ENCODE results near the gene CCL5. TPM values are rescaled to one million over a fixed set of nuclear protein-coding genes. Genes with fewer than 3 reads are reported as not detected.

Gene CCL5
- total and polyA plus RNA-seq, 2 experiments from 2014 or later: not detected

DNA sequence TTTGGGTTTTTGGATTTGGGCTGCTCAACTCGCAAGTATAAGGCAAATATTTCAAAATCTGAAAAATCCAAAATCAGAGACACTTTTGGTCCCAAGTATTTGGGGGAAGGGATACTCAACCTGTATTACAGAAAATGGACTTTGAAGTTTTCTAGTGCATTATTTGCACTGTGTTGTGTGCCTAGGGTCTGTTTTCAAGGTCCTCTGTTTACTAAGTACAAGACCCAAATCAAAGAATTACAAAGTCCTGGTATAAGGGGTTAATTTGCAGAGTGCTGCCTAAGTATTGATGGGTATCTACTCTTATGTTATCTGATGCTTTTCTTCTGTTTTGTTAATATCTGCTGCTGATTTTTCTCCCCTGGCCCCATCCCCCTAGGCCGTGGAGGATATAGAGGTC, 36.5 kb downstream of the CCL5 start (continued):
- TF ChIP-seq ZNF462 (CRISPR knock-in tag; IDR thresholded peaks at IDR 0.05) (no peak), ZNF114 (CRISPR knock-in tag; IDR thresholded peaks at IDR 0.05) (no peak), NANOG (IDR thresholded peaks at IDR 0.05; ENCODE audit: borderline replicate concordance) (no peak), ZNF331 (CRISPR knock-in tag; IDR thresholded peaks at IDR 0.05; ENCODE audit: low read depth) (no peak), CREB1 (CRISPR knock-in tag; IDR thresholded peaks at IDR 0.05; ENCODE audit: low read depth) (no peak), POLR2AphosphoS5 (IDR thresholded peaks at IDR 0.05; ENCODE audit: low read depth) (no peak)

- Mint-ChIP-seq H3K27ac (no peak overlapping the region; the same call in 1 of the 2 replicates), H3K9me3 (no peaks in the 10 kb centered on the region)
- no peak for DNase-seq (ENCODE audit: low spot score)
- TF ChIP-seq JUNB (IDR thresholded peaks at IDR 0.05; ENCODE audit: unreplicated experiment): no peak
- TF ChIP-seq, protein P1, sequence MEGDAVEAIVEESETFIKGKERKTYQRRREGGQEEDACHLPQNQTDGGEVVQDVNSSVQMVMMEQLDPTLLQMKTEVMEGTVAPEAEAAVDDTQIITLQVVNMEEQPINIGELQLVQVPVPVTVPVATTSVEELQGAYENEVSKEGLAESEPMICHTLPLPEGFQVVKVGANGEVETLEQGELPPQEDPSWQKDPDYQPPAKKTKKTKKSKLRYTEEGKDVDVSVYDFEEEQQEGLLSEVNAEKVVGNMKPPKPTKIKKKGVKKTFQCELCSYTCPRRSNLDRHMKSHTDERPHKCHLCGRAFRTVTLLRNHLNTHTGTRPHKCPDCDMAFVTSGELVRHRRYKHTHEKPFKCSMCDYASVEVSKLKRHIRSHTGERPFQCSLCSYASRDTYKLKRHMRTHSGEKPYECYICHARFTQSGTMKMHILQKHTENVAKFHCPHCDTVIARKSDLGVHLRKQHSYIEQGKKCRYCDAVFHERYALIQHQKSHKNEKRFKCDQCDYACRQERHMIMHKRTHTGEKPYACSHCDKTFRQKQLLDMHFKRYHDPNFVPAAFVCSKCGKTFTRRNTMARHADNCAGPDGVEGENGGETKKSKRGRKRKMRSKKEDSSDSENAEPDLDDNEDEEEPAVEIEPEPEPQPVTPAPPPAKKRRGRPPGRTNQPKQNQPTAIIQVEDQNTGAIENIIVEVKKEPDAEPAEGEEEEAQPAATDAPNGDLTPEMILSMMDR (conservative IDR thresholded peaks at IDR 0.05; ENCODE audit: low read depth in 2 of 2): no peak
- TF ChIP-seq ZNF331 (CRISPR knock-in tag; IDR thresholded peaks at IDR 0.05; ENCODE audit: low read depth): no peak
- no peak for TF ChIP-seq ZNF114 (CRISPR knock-in tag; IDR thresholded peaks at IDR 0.05)
- no peak for TF ChIP-seq CREB1 (CRISPR knock-in tag; IDR thresholded peaks at IDR 0.05; ENCODE audit: low read depth)
- TF ChIP-seq ETS1 (IDR thresholded peaks at IDR 0.05): no peak
- TF ChIP-seq POLR2AphosphoS5 (IDR thresholded peaks at IDR 0.05; ENCODE audit: low read depth): no peak
- TF ChIP-seq, protein P2, sequence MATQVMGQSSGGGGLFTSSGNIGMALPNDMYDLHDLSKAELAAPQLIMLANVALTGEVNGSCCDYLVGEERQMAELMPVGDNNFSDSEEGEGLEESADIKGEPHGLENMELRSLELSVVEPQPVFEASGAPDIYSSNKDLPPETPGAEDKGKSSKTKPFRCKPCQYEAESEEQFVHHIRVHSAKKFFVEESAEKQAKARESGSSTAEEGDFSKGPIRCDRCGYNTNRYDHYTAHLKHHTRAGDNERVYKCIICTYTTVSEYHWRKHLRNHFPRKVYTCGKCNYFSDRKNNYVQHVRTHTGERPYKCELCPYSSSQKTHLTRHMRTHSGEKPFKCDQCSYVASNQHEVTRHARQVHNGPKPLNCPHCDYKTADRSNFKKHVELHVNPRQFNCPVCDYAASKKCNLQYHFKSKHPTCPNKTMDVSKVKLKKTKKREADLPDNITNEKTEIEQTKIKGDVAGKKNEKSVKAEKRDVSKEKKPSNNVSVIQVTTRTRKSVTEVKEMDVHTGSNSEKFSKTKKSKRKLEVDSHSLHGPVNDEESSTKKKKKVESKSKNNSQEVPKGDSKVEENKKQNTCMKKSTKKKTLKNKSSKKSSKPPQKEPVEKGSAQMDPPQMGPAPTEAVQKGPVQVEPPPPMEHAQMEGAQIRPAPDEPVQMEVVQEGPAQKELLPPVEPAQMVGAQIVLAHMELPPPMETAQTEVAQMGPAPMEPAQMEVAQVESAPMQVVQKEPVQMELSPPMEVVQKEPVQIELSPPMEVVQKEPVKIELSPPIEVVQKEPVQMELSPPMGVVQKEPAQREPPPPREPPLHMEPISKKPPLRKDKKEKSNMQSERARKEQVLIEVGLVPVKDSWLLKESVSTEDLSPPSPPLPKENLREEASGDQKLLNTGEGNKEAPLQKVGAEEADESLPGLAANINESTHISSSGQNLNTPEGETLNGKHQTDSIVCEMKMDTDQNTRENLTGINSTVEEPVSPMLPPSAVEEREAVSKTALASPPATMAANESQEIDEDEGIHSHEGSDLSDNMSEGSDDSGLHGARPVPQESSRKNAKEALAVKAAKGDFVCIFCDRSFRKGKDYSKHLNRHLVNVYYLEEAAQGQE (IDR thresholded peaks at IDR 0.05; ENCODE audit: unreplicated experiment): no peak
Measured at GRCh38 chr17:35842239-35842638, 37.9 kb downstream of the CCL5 start.

More at GRCh38 chr17:35842239-35842638, 37.9 kb downstream of the CCL5 start:
- Histone ChIP-seq H3K79me2 (replicated peaks; ENCODE audit: insufficient read depth) (peaks cover 13% of the 10 kb centered on the region), H3K4me1 (ENCODE audit: insufficient read depth) (no peaks in the 10 kb centered on the region), H2AFZ (no peak overlapping the region), H3K27me3 (ENCODE audit: insufficient read depth) (no peaks in the 10 kb centered on the region), H3K9me2 (ENCODE audit: insufficient read depth) (no peaks in the 10 kb centered on the region), H3K4me2 (no peak overlapping the region), H3K27ac (ENCODE audit: low read depth) (no peak overlapping the region), H3F3A (replicated peaks; ENCODE audit: low read depth) (peaks cover 11% of the 10 kb centered on the region; the same call in 1 of the 2 replicates), H4K20me1 (replicated peaks; ENCODE audit: insufficient read depth) (peaks cover 38% of the 10 kb centered on the region), H3K36me3 (ENCODE audit: insufficient read depth) (peaks cover 91% of the 10 kb centered on the region), H3K4me3 (no peak overlapping the region)
- no peaks in the 10 kb centered on the region for H3K4me1 Mint-ChIP-seq
- H3K36me3 Mint-ChIP-seq (ENCODE audit: low read depth): peaks cover 93% of the 10 kb centered on the region
- H3K4me3 Mint-ChIP-seq: no peak overlapping the region
- H3K27me3 Mint-ChIP-seq (ENCODE audit: insufficient read depth, low read depth, poor library complexity): no peaks in the 10 kb centered on the region
- ATAC-seq: no peak

Data from GM23338 (cell line).